HepG2 (cell line): Measurements from ENCODE around the gene MICOS13. TPM values are rescaled to one million over a fixed set of nuclear protein-coding genes. Genes with fewer than 3 reads are reported as not detected.

Experiments
- ATAC-seq: fragments of 200-7000 bp; cut with Tn5 transposase; 3 replicates; pipeline ENCODE4 v1.9.1; 2020; ENCODE audit warnings: mild to moderate bottlenecking, moderate library complexity
- BruUV-seq: library from RNA; stranded (reverse); fragments of 400-500 nt; replicated peaks from 2 replicates; lab custom pipeline; 2021; lab: Mats Ljungman, UMichigan
- CTCF ChIA-PET: fragments of 300-600 bp; formaldehyde crosslinking; extraction: SDS; loops from one replicate; lab custom pipeline; 2021; ENCODE audit warnings: low total read pairs, inconsistent platforms, low intra/inter-chr PET ratio; lab: Yijun Ruan, JAX
- POLR2A ChIA-PET: fragments of 350-600 bp; sonication (Branson Sonifier 250); formaldehyde crosslinking; loops from one replicate; lab custom pipeline; 2020; ENCODE audit warnings: antibody characterized with exemption, inconsistent platforms; lab: Yijun Ruan, JAX
- DNase-seq: peaks from one replicate; pipeline ENCODE4 v3.0.0-alpha.2; 2015; ENCODE audit warnings: low spot score
- FAIRE-seq: peaks from 3 replicates; lab custom pipeline; 2011; peaks lifted over from hg19 to GRCh38; lab: Jason Lieb, UNC
- H2AFZ ChIP-seq: one replicate; pipeline ENCODE4 v1.6.1; 2011; ENCODE audit warnings: low read length, inconsistent platforms
- H3K27ac ChIP-seq: fragments of 300-600 bp; 3 replicates; pipeline ENCODE4 v1.8.0; 2011; ENCODE audit warnings: mixed run types, mild to moderate bottlenecking, mixed read lengths, low read length, inconsistent platforms; ENCODE audit not compliant: insufficient read depth; ENCODE audit errors: extremely low read length
- H3K27me3 ChIP-seq, 2 experiments: fragments of 200-600 bp in 1 of 2; 2 replicates in 1 of 2; 3 replicates in 1 of 2; pipeline versions ENCODE4 v1.6.0 to v1.8.0; 2011; ENCODE audit warnings: low read length in 2 of 2, mild to moderate bottlenecking in 2 of 2, moderate library complexity in 2 of 2, inconsistent platforms in 1 of 2; ENCODE audit not compliant: insufficient read depth in 2 of 2, control insufficient read depth in 1 of 2
- H3K36me3 ChIP-seq, 2 experiments: fragments of 200-600 bp in 1 of 2; replicated peaks in 1 of 2; 2 replicates in 1 of 2; 3 replicates in 1 of 2; pipeline versions ENCODE4 v1.5.1 to v1.8.0; 2011; ENCODE audit warnings: low read length in 2 of 2, inconsistent platforms in 1 of 2; ENCODE audit not compliant: insufficient read depth in 2 of 2, control insufficient read depth in 1 of 2
- H3K4me1 ChIP-seq: 2 replicates; pipeline ENCODE4 v1.5.1; 2012; ENCODE audit warnings: low read length, inconsistent platforms; ENCODE audit not compliant: insufficient read depth
- H3K4me2 ChIP-seq: 2 replicates; pipeline ENCODE4 v1.6.0; 2011; ENCODE audit warnings: low read depth, low read length, inconsistent platforms
- H3K4me3 ChIP-seq, 3 experiments: fragments of 200-600 bp in 1 of 3; sonication (generic), shearing (Covaris generic) in 1 of 3; replicated peaks in 1 of 3; 2 replicates each; pipeline ENCODE4 v1.5.1; 2011 to 2016; ENCODE audit warnings: low read length in 3 of 3, inconsistent platforms in 2 of 3, low read depth in 2 of 3, mild to moderate bottlenecking in 2 of 3, control low read depth in 1 of 3, mixed read lengths in 1 of 3; ENCODE audit not compliant: insufficient read depth in 1 of 3
- H3K79me2 ChIP-seq: one replicate; pipeline ENCODE4 v1.6.1; 2011; ENCODE audit warnings: low read length, inconsistent platforms; ENCODE audit not compliant: insufficient read depth
- H3K9ac ChIP-seq: 2 replicates; pipeline ENCODE4 v1.6.0; 2011; ENCODE audit warnings: mild to moderate bottlenecking, low read depth, low read length, inconsistent platforms; ENCODE audit not compliant: insufficient read depth
- H3K9me3 ChIP-seq: 2 replicates; pipeline ENCODE4 v1.5.1; 2012; ENCODE audit warnings: mild to moderate bottlenecking, low read length
- H4K20me1 ChIP-seq: 2 replicates; pipeline ENCODE4 v1.6.0; 2011; ENCODE audit warnings: inconsistent platforms, mild to moderate bottlenecking, low read length, moderate library complexity; ENCODE audit not compliant: insufficient read depth
- AGO1 ChIP-seq: fragments of 200-400 bp; formaldehyde crosslinking; IDR thresholded peaks from 2 replicates; pipeline ENCODE4 v1.6.1; 2017; ENCODE audit warnings: mild to moderate bottlenecking, low read depth, low read length, moderate library complexity; ENCODE audit not compliant: poor library complexity, severe bottlenecking
- CSRNP1 ChIP-seq: sonication (generic); formaldehyde crosslinking; IDR thresholded peaks from 2 replicates; pipeline ENCODE4 v1.8.1; 2023; ENCODE audit warnings: mild to moderate bottlenecking, missing genetic modification reagents
- GATAD2A ChIP-seq: IDR thresholded peaks from 2 replicates; pipeline ENCODE4 v1.6.1; 2016
- NFE2L2 ChIP-seq: fragments of 150-350 bp; IDR thresholded peaks from 2 replicates; pipeline ENCODE4 v1.6.1; 2014; ENCODE audit warnings: low read length
- POLR2A ChIP-seq, 2 experiments: IDR thresholded peaks; 2 replicates each; pipeline ENCODE4 v1.6.1; 2011; ENCODE audit warnings: low read depth in 2 of 2, low read length in 2 of 2, mild to moderate bottlenecking in 1 of 2, moderate library complexity in 1 of 2; ENCODE audit not compliant: insufficient read depth in 1 of 2
- RBFOX2 ChIP-seq: fragments of 200-400 bp; formaldehyde crosslinking; IDR thresholded peaks from 2 replicates; pipeline ENCODE4 v1.6.1; 2017; ENCODE audit warnings: low read depth, mild to moderate bottlenecking, low read length
- STAT6 ChIP-seq: sonication (generic); formaldehyde crosslinking; IDR thresholded peaks from 2 replicates; pipeline ENCODE4 v1.4.0; 2020; ENCODE audit warnings: missing genetic modification reagents, mild to moderate bottlenecking, borderline replicate concordance
- ZNF18 ChIP-seq: sonication (generic); formaldehyde crosslinking; IDR thresholded peaks from 2 replicates; pipeline ENCODE4 v1.8.0; 2022; ENCODE audit warnings: mild to moderate bottlenecking, missing genetic modification reagents; ENCODE audit not compliant: insufficient replicate concordance
- ZNF574 ChIP-seq: sonication (generic); formaldehyde crosslinking; IDR thresholded peaks from 2 replicates; pipeline ENCODE4 v1.4.0; 2020; ENCODE audit warnings: missing genetic modification reagents
- ZNF749 ChIP-seq: sonication (generic); formaldehyde crosslinking; IDR thresholded peaks from 2 replicates; pipeline ENCODE4 v1.8.0; 2022; ENCODE audit warnings: mild to moderate bottlenecking, missing genetic modification reagents, moderate library complexity, borderline replicate concordance
- WGBS: methylation state at CpG from one replicate; pipeline ENCODE4 v1.1.6; 2017; ENCODE audit warnings: low lambda C conversion rate; 5-methylcytosine and 5-hydroxymethylcytosine counted together
- in situ Hi-C: cut with HindIII; loops from 2 replicates; pipeline ENCODE4 v1.10.0; 2017; ENCODE audit warnings: low pct_unique_long_range_greater_than_20kb; ENCODE audit not compliant: extremely low pct_ligation_motif_present
- intact Hi-C: fragments of 100-400 bp; cut with micrococcal nuclease; formaldehyde crosslinking; loops from one replicate; pipeline ENCODE4 v1.10.0; 2022; ENCODE audit not compliant: unreplicated experiment
- polyA plus RNA-seq, 8 experiments: library from polyadenylated mRNA; depleted of rRNA in 3 of 8; stranded (reverse) in 7 of 8; unstranded in 1 of 8; fragments of >200 nt; fragmentation: Illumina TruSeq in 4 of 8; extraction: Trizol in 4 of 8; gene quantifications; 2 replicates each; pipeline versions ENCODE4 v1.2.1 to v1.2.3, GENCODE V29; 2011 to 2016; ENCODE audit warnings: low read depth in 4 of 8, missing spikeins in 1 of 8, mixed read lengths in 1 of 8; ENCODE audit not compliant: insufficient read depth in 1 of 8
- total RNA-seq, 5 experiments: library from RNA; depleted of rRNA; stranded (reverse); fragments of >200 nt; fragmentation: Illumina TruSeq; extraction: Trizol; gene quantifications; 2 replicates each; pipeline ENCODE4 v1.2.3, GENCODE V29; 2016; ENCODE audit warnings: low read depth in 1 of 5

MICOS13 gene
- total and polyA plus RNA-seq, 2 of the 13 experiments (the other 11 are each of a cell fraction or from before 2014, with no cell fraction given), result 28.8 to 35.4 TPM

- TF ChIP-seq AGO1 (peak; percentile 66), CSRNP1 (CRISPR knock-in tag) (no peak), STAT6 (CRISPR knock-in tag) (no peak)
These were observed 26.7 kb upstream of the MICOS13 start (continued) for GRCh38 chr19:5706876-5707573.

- Histone ChIP-seq H3K9ac (no peak overlapping the region), H3K27ac (no peak overlapping the region), H3K79me2 (no peaks in the 10 kb centered on the region), H3K36me3 (peaks cover 33 to 66% of the 10 kb centered on the region in 2 experiments), H3K4me2 (no peak overlapping the region), H3K4me1 (no peaks in the 10 kb centered on the region), H3K27me3 (no peaks in the 10 kb centered on the region), H3K4me3 (no peak overlapping the region), H2AFZ (no peak overlapping the region), H4K20me1 (peaks cover 2% of the 10 kb centered on the region; the same call in 1 of the 2 replicates), H3K9me3 (no peaks in the 10 kb centered on the region)
- ChIA-PET POLR2A (interaction anchor here (0.5 to 0.9 kb wide), 2 partner anchors 14 to 1924 kb away, joined by 3 to 5 read pairs; partner anchors contain the start of genes PET100 and XAB2), CTCF (no interaction called here)
- in situ Hi-C loops, result no loop called here
- no peak for DNase-seq
- no TSS peak for BruUV-seq
- ATAC-seq, result no peak
- FAIRE-seq, result no peak
- intact Hi-C loops, result no loop called here
- WGBS, result 92% methylated on average over 11 of the region's 16 CpGs
- no peak for TF ChIP-seq ZNF749
- no peak for TF ChIP-seq ZNF574 (CRISPR knock-in tag)
- TF ChIP-seq NFE2L2, result no peak
- TF ChIP-seq ZNF18 (CRISPR knock-in tag), result no peak
- TF ChIP-seq POLR2A (IDR thresholded peaks at IDR 0.05; ENCODE audit: insufficient read depth in 1 of 2, low read depth in 2 of 2, low read length in 2 of 2), result 0 out of 4 replicates have a peak, but pooled peaks of 1 of the 2 experiments have one; percentile 13
- TF ChIP-seq RBFOX2, result 0 out of 2 replicates have a peak, but pooled peaks have one; percentile 33
- TF ChIP-seq GATAD2A (CRISPR knock-in tag), result no peak
These were observed 25.2 kb upstream of the MICOS13 start for GRCh38 chr19:5705552-5705951.
